Measurements from ENCODE around the gene PHACTR1. TPM values are rescaled to one million over a fixed set of nuclear protein-coding genes. Genes with fewer than 3 reads are reported as not detected.
"Not testable (repeated sequence)": the region's sequence is repeated elsewhere in the genome, so short reads cannot be mapped to it uniquely, and the experiment has no call there.

PHACTR1 gene
- total RNA-seq, 1 donor from 2014 or later: 116 TPM

DNA sequence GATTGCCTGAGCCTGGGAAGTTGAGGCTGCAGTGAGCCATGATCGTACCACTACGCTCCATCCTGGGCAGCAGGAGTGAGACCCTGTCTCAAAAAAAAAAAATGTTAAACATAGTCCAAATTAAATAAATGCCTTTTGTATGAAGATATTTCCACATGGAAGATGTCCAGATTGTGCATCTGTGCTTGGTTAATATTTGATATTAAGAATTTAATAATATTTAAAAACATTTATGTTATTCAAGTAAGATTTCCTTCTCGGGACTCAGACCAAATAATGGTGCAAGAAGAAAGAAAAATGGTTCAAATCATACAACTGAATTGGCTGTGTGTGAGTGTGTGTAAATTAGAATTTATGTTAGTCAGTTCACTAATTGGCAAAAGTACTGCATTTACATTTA is 409.3 kb downstream of the PHACTR1 start:
- no peak for ATAC-seq
- no peak for DNase-seq (ENCODE audit: missing footprints)
- intact Hi-C loops (cut with DNase I): no loop called here

DNA sequence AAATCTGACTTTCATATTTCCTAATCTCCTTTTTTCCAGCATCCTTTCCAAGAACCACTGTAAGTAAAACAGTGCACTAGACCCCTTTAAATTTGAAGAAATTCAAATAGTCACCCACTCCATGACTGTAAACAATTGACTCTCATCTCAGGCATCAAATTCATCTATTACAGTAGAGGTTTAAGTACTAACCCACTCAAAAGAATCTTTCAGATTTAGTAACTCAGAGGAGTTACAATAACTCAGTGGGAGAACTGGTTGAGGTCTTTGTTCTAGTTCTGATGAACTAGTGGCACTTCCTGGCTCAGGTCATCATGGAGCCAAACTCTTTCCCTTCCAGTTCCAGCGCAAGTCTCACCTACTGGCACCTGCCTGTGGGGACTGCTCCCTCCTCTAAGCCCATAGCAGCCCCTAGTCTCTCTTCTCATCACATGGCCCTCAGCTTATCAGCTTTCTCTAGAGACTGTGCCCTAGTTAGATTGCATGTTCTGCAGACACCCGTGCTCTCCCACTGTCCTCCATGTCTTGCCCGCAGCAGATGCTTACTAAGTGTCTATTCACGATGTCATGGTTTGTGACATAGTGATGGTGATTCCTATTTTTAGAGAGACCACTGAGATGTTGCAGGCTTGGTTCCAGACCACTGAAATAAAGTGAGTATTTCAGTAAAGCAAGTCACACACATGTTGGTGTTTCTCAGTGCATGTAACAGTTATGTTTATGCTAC is 415.5 kb downstream of the PHACTR1 start:
- ATAC-seq (peak; percentile 78), DNase-seq (ENCODE audit: missing footprints) (no peak)
- intact Hi-C loops (cut with DNase I): no loop called here

DNA sequence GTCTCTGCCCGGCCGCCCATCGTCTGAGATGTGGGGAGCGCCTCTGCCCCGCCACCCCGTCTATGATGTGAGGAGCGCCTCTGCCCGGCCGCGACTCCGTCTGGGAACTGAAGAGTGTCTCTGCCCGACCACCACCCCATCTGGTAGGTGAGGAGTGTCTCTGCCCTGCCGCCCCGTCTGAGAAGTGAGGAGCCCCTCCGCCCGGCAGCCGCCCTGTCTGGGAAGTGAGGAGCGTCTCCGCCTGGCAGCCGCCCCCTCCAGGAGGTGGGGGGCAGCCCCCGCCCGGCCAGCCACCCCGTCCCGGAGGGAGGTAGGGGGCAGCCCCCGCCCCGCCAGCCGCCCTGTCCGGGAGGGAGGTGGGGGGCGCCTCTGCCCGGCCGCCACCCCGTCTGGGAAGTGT is 417.3 kb downstream of the PHACTR1 start:
- DNase-seq (ENCODE audit: missing footprints); intact Hi-C loops (cut with DNase I); ATAC-seq: not testable (repeated sequence)

DNA sequence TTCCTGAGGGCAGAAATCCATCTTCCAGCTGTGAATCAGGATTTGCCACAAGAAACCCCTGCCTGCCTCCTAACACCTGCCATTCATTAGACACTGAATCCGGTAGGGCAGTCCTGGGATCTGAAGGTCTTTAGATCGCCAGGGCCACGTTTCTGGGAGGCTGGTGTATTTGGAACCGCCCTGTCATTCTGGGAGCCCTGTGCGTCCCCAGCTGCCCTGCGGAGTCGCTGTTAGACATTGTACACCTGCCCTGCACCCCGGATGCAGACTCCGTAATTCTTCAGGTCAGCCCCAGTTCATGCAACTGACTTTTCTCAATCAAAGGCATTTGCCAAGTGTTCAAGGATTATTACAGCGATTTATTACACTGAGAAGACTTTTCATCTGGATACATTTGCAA is 418.6 kb downstream of the PHACTR1 start:
- no peak for DNase-seq (ENCODE audit: missing footprints)
- ATAC-seq: no peak
- intact Hi-C loops (cut with DNase I): no loop called here

DNA sequence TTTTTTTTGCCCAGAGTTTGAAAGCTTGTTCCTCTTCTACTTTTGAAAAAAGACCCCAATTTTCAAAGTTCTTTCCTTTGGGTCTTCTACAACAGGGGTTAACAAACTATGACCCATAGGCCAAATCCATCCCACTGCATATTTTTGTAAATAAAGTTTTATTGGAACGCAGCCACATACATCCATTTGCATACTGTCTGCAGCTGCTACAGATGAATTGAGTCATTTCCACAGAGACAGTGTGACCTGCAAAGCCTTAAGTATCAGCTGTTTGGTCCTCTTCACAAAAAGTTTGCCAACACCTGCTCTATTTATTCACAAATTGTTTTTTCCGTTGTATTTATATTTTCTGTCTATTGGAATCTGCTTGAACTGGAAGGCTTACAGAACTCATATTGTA is 422.6 kb downstream of the PHACTR1 start:
- intact Hi-C loops (cut with DNase I): no loop called here
- no peak for DNase-seq (ENCODE audit: missing footprints)
- ATAC-seq: no peak

DNA sequence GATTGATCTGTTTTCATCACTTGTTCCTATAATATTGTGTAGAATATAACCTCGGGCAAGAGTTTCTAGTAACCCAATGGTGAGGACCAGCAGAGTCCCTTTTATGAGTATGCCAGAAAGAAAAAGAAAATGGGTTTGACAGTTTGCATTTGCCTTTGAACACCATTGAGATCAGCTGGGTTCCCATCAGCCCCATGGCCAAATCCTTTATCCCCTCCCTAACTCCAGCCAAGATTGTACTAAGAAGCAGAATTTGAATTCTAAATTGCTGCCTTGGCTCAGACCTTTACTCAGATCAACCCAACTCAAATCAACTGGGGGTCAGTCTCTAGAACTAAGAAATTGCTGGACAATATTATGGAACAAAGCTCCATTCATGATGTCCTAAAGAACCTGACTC is 424.4 kb downstream of the PHACTR1 start:
- ATAC-seq: no peak
- intact Hi-C loops (cut with DNase I): no loop called here
- DNase-seq (ENCODE audit: missing footprints): no peak

DNA sequence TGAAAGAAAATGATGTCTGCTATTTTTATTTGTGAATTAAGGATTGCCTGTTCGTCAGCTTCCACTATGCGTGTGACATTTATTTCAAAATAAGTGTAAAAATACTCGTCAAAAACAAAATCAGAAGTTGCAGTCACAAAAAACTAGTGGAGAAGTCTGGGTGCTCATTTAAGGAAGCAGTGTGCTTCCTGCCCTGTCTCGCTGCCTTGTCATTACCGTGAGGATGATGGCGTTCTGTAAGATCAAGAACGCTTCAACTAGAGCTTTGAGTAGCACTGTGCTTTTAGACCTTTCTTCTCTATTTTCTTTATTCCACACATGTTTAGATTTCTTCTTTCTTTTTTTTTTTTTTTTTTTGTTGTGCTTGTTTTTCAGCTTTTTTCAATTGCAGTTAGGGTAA is 424.8 kb downstream of the PHACTR1 start:
- ATAC-seq (no peak), DNase-seq (ENCODE audit: missing footprints) (no peak)
- intact Hi-C loops (cut with DNase I): no loop called here

DNA sequence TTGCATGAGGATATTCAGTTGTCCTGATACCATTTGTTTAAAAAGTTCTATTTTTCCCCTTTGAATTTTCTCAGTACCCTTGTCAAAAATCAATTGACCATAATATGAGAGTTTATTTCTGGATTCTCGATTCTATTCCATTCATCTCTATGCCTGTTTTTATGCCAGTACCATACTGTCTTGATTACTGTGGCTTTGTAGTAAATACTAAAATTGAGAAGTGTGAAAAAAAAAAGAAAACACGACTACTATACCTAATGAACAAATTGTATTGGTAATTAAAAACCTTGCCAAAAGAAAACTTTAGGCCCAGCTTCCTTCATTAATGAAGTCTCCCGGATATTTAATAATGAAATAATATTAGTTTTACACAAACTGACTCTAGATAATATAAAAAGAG is 426.0 kb downstream of the PHACTR1 start:
- ATAC-seq (no peak), DNase-seq (ENCODE audit: missing footprints) (no peak)
- intact Hi-C loops (cut with DNase I): no loop called here

DNA sequence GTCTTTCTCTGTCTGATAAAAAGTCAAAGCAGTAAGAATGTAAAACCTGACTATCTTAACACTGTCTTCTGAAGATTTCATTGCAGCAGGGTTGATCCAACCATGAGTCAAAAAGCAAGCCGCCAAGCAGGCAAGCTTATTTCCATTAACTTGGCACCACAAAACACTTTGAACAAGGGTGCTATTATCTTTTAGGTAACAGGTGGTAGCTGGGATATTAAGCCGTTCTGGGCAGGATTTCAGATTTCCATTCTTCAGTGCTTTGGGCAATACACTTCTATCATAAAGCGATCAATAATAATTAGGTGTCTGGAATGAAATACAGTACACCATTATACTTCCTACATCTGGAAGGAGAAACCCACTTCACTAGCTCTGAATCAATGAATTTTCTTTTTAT is 429.9 kb downstream of the PHACTR1 start:
- no peak for ATAC-seq
- intact Hi-C loops (cut with DNase I): no loop called here

DNA sequence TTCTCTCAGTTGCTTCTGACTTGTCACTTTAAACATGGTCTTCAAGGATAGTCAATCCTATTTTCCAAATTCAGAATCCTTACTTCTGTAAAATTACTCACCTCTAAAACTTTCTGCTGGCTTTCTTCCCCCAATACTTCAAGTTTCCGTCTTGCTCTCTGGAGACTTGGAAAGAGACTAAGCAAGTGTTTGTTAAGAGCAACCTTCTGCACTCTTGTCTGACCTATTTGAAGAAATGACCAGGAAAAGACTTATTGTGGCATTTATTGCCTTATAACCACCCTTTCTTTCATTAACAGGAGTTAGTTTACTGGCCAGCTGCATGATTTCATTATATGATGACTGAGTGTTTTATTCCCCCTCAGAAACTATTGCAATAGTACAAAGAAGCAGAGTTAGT is 430.8 kb downstream of the PHACTR1 start:
- intact Hi-C loops (cut with DNase I): no loop called here
- no peak for DNase-seq (ENCODE audit: missing footprints)

More for the DNA sequence above, 429.9 kb downstream of the PHACTR1 start:
- no peak for DNase-seq (ENCODE audit: missing footprints)

DNA sequence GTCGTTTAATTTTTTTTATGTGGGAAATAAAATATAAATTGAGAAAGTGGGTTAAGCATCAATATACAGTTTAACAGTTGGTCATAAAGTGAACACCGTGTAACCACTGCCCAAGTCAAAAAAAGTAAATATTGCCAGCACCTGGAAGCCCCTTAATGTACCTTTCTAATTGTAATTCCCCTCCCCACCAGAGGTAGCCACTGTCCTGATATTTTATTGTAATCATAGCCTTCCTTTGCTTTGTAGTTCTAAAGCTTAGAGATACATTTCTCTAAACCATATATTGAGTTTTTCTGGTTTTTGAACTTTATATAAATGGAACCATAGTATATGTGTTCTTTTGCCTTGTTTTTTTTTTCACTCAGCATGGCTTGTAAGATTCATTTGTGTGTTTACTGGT is 431.2 kb downstream of the PHACTR1 start:
- ATAC-seq (no peak), DNase-seq (ENCODE audit: missing footprints) (no peak)
- intact Hi-C loops (cut with DNase I): no loop called here

More for the DNA sequence above, 430.8 kb downstream of the PHACTR1 start:
- ATAC-seq: no peak

DNA sequence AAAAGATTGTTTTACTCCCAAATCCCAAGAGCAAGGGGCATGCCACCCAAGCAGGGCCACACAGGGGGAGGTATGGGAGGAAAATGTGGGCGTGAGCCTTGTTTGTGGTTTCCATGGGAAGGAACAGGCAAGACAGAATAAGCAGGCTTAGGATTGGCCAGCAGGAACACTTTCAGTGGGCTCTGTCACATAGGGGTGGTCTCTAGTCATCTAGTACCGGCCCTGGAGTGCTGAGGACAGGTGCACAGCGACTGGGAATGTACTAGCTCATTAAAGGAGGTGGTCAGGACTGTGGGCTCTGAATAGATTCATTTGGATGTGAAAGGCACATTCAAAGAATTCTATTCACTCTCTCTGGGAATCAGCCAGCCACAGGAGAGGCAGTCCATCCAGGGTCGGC is 436.2 kb downstream of the PHACTR1 start:
- DNase-seq (ENCODE audit: missing footprints): no peak
- intact Hi-C loops (cut with DNase I): no loop called here
- no peak for ATAC-seq

DNA sequence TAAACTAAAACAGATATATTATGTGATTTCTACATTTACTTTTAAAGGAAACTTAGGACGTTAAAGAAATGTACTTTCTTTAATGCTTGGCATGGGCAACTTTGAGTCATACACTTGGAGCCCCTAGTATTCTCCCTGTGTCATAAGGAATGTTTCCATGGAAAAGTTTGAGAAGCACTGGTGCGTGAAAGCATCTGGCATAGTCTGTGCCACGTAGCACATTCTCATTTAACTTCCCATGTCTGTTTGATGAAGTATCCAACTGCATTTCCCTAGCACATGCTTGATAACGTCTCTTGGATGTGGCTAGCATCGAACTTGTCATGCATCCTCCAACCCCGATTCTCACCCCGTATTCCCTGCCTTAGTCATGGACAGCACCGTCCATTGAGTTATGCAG is 439.8 kb downstream of the PHACTR1 start:
- DNase-seq (ENCODE audit: missing footprints): no peak
- intact Hi-C loops (cut with DNase I): no loop called here
- no peak for ATAC-seq

DNA sequence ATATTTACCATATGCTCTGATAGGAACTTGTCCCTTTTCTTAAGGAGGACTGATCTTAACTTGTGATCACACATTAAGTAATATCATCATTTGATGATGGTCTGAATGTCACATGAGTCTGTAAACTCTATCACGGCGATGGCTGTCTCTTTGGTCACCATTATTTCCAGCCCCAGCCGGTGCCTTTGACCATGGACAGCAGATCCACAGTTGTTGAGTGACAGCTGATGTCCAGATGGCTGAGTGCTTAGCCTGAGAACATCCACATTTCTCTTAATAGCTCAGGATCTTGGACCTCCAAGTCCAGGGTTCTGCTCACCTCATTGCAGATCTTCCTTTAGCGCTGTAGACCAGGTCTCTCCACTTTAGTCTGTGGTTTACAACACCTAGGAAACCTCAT is 440.7 kb downstream of the PHACTR1 start:
- no peak for ATAC-seq
- intact Hi-C loops (cut with DNase I): no loop called here
- no peak for DNase-seq (ENCODE audit: missing footprints)

DNA sequence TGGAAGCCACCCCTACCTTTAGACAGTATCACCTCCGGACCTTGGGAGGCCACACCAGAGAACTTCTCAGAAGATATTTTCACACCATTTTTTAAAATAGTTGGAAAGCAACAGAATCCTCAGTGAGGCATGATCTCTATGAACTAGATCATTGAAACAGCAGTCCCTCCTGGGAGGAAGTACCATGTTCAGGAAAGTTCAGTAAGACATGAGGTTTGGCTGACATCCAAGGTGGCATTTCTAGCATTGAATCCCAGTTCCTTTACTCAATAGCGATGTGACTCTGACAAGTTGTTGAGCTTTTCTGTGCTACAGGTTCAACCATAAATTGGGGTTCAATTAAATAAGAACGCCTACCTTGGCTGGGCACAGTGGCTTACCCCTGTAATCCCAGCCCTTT is 442.7 kb downstream of the PHACTR1 start:
- ATAC-seq: no peak
- intact Hi-C loops (cut with DNase I): no loop called here

DNA sequence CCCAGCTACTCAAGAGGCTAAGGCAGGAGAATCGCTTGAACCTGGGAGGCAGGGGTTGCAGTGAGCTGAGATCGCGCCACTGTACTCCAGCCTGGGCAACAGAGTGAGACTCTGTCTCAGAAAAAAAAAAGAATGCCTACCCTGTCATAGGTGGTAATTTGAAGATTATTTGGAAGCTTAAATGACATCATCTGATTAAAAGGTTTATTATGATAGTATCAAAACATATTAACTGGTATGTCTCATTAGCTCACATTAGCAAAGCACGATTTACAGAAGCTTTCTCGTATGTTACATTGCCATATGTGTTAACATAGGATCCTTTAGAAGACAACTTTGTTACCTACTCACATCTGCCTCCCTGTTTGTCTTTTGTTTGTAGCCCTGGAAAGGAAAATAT is 443.3 kb downstream of the PHACTR1 start:
- ATAC-seq; intact Hi-C loops (cut with DNase I): not testable (repeated sequence)

More for the DNA sequence above, 442.7 kb downstream of the PHACTR1 start:
- DNase-seq (ENCODE audit: missing footprints): no peak

DNA sequence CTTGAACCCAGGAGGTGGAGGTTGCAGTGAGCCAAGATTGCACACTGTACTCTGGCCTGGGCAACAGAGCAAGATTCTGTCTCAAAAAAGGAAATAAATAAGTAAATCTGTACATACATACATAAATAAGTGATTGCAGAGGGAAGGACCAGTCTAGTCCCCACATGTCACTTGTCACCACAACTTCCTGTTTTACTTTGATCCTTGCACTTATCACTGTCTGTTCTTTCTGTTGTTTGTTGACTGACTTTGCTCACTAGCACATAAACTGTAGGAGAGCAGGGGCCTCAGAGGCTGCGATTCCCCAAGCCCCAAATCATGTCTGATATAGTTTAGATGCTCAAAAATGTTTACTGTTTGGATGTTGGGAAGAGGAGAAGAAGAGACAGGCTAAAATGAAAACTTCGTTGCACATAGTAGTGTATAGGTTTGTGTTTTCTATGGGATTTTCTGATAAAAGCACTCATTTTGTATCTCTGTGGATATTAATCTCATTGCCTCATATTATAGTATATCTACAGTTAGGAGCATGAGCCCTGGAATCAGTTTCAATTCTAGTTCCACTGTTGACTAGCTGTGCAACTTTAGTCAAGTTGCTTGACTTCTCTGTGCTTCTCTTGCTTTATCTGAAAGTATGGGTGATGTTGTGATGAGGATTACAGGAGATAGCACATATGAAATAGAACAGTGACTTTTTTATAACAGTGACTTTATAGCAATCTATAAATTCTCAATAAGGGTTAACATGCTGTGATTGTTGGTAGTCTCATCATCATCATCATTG is 446.8 kb downstream of the PHACTR1 start:
- no peak for DNase-seq (ENCODE audit: missing footprints)
- ATAC-seq: no peak
- intact Hi-C loops (cut with DNase I): no loop called here

More for the DNA sequence above, 443.3 kb downstream of the PHACTR1 start:
- DNase-seq (ENCODE audit: missing footprints): not testable (repeated sequence)

DNA sequence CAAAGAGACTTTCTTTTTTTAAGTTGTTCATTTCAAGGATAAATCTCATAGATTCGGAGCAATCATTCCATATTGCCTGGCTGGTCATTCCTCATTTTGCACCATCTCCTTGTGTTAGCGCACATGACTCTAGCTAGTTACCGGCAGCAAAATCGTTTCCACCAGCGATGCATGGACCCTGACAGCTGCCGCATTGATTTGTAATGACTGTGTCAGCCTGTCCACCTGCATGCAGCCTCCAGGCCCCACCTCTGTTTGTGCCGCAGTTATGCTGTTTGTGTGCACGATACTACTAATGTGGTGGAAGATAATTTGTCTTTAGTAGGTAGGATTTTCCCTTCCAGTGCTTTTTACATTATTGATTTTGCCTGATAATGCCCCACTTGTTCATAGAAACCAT is 447.7 kb downstream of the PHACTR1 start:
- intact Hi-C loops (cut with DNase I): no loop called here

DNA sequence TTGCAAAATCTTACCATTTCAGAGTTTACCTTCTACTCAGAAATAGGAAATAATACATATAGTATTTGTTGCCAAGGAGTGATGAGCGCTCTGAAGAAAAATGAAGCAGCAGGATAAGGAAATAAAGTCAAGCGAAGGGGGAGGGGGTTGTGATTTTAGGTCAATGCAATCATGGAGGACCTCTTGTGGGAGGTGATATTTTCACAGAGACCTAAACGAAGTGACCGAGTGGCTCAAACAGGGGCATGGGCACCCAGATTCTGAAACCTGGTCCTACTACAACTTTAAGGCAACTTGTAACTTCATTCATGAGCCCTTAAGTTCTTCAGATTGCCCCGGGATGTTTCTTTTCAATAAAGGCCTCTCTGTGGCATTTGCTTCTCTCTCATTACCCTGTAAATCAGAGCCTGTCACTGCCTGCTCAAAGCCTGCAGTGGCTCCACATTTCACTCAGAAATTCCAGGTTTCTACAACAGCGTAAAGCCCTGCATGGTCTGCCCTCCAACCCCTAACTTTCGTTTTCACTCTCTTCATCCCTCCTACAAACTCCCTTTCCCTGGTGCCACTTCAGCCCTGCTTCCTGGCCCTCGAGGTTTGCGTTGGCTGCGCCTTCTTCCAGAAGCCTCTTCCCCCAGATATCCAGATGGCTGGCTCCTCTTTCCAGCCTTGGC is 449.1 kb downstream of the PHACTR1 start:
- no peak for ATAC-seq
- intact Hi-C loops (cut with DNase I): no loop called here
- DNase-seq (ENCODE audit: missing footprints): no peak

More for the DNA sequence above, 447.7 kb downstream of the PHACTR1 start:
- ATAC-seq (no peak), DNase-seq (ENCODE audit: missing footprints) (no peak)

DNA sequence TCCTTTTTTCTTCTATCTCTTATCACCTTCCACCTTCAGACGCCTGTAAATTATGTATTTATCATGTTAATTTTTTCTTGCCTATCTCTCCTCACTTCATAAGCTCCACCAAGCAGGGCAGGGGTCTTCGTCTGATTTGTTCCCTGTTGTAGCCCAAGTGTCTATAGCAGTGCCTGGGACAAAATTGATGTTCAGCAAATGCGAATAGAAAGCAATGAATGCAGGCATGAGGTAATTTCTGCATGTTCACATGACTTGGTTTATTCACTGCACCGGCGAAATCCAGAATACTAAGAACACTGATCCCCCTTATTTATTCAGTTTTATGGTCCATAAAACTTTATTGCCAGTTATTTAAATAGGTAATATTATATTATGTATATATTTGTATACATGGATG is 449.7 kb downstream of the PHACTR1 start:
- intact Hi-C loops (cut with DNase I): no loop called here
- DNase-seq (ENCODE audit: missing footprints) (no peak), ATAC-seq (no peak)

All from Right ventricle myocardium inferior (tissue), 1 donor.